KOPT-K1 (cell line): ENCODE results near the gene PPY.
"Not testable (repeated sequence)": the region's sequence is repeated elsewhere in the genome, so short reads cannot be mapped to it uniquely, and the experiment has no call there.

Source experiments
- H3K27ac ChIP-seq: fragments of 200-600 bp; sonication (generic); 2 replicates; pipeline ENCODE4 v1.5.1; 2016; ENCODE audit warnings: antibody characterized with exemption, mild to moderate bottlenecking, low read depth, low read length; ENCODE audit not compliant: poor library complexity, severe bottlenecking
- H3K36me3 ChIP-seq: fragments of 200-600 bp; sonication (generic); 2 replicates; pipeline ENCODE4 v1.5.1; 2017; ENCODE audit warnings: antibody characterized with exemption, mild to moderate bottlenecking, low read length, moderate library complexity; ENCODE audit not compliant: insufficient read depth
- H3K9me3 ChIP-seq: fragments of 200-600 bp; sonication (generic); 2 replicates; pipeline ENCODE4 v1.5.1; 2017; ENCODE audit warnings: antibody characterized with exemption, low read length, mild to moderate bottlenecking; ENCODE audit not compliant: insufficient read depth, poor library complexity, severe bottlenecking

PPY gene

DNA sequence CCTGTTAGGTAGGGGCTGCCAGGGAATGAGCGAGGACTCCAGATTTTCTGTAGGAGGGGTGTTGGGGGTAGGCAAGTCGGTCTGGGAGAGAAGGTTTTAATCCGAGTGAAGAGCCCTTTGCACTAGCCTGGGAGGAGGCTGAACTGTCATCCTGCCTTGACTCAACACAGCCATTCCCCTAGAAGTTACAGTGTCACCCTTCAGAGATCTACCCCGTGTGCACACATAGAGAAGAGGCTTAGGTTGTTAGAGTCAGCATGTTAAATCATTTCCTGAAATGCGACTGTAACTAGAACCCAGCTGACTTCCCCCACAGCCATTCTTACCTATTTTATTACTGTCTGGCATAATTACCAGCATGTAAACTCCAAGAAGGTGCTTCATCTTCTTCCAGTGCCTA is 14.3 kb downstream of the PPY start:
- H3K36me3 ChIP-seq, H3K9me3 ChIP-seq, H3K27ac ChIP-seq: not testable (repeated sequence)

- Histone ChIP-seq H3K27ac (no peak overlapping the region), H3K9me3 (no peaks in the 10 kb centered on the region), H3K36me3 (no peaks in the 10 kb centered on the region)
Measured at GRCh38 chr17:43927060-43927864, 15.0 kb downstream of the PPY start.

GRCh38 chr17:43924558-43924957 is 17.7 kb downstream of the PPY start:
- Histone ChIP-seq H3K27ac (no peak overlapping the region), H3K9me3 (no peaks in the 10 kb centered on the region), H3K36me3 (no peaks in the 10 kb centered on the region)

DNA sequence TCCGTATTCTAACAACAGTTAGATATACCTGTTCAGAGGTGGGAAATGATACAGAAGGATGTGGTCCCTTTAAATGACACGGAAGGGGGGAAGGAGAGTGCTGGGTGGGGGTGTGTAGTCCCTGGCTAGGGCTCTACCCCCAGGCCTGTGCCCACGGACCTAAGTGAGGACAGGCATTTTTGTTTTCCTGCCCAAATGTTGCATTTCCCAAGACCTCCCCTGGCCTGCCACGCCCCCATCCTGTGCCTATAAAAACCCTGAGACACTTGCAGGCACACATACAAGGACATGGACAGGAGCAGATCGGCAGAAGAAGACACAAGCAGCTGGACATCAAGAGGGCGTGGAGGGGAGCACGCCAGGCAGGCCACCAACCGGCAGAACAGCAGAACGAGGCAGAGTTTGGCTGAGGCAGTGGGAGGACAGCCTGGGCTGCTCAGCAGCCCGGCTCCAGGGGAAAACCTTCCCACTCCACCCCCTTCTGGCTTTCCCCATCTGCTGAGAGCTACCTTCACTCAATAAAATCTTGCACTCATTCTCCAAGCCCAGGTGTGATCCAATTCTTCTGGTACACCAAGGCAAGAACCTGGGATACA is 21.7 kb downstream of the PPY start:
- H3K9me3 ChIP-seq = no peaks in the 10 kb centered on the region
- no peak overlapping the region for H3K27ac ChIP-seq
- H3K36me3 ChIP-seq = no peaks in the 10 kb centered on the region

DNA sequence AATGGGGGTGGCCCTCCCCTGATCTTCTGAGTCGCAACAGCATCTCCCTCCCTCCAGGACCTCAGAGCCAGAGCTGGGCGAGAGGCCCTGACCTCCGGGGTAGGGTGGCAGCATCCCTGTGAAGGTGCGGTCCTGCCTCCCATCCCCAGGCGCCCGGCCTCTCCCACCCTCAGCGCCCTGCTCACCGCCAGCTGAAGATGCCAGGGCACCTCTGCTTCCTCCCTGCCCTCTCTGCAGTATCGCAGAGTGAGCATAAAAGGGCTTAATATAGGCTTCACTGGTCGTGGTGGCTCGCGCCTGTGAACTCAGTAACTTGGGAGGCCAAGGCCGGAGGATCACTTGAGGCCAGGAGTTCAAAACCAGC is 24.3 kb downstream of the PPY start:
- no peaks in the 10 kb centered on the region for H3K36me3 ChIP-seq
- no peak overlapping the region for H3K27ac ChIP-seq
- no peaks in the 10 kb centered on the region for H3K9me3 ChIP-seq

DNA sequence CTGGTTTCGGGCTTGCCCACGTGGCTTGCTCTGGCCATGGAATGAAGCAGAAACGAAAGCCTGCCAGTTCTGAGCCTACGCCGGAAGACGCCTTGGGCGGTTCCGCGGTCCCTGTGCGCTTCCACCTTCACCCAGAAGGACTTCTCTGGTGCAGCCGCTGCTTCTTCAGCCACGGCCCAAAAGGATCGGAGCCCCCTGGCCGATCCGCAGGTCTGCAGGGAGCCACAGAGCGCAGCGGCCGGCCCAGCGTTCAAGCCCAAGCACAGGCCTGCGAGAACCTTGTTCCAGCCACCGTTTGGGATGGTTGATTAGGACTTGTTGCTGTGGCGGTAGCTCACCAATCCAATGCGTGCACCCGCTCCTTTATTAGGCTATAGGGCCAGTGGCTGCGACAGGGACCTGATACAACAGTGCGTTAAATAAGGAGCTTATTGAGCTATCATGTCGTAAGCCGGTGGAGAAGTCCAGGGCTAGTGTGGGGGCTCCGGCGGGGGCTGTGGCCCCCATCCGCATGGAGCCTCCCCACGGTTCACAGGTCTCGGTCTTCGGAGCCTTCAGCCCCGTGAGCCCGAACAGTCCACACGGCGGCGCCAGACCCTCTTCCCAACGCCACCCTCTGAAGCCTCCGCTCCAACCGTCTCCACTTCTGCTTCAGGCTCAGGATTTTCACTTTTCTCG is 24.8 kb downstream of the PPY start:
- H3K36me3 ChIP-seq = no peaks in the 10 kb centered on the region
- no peak overlapping the region for H3K27ac ChIP-seq
- no peaks in the 10 kb centered on the region for H3K9me3 ChIP-seq

DNA sequence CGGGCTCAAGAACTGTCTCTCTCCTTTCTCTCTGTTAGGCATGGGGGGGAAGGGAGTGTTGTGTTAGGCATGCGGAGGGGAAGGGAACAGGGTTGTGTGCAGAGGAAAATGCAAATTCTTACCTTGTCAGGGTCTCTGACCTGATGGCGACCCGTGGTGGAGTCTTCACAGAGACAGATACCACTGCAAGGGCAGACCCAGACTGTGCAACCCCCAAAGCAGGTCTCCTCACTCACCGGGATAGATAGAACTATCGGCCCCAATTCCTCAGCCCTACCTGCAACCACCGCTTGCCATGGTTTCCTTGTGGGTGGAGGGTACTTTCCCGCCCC is 25.3 kb downstream of the PPY start:
- Histone ChIP-seq H3K27ac (no peak overlapping the region), H3K9me3 (no peaks in the 10 kb centered on the region), H3K36me3 (no peaks in the 10 kb centered on the region)

DNA sequence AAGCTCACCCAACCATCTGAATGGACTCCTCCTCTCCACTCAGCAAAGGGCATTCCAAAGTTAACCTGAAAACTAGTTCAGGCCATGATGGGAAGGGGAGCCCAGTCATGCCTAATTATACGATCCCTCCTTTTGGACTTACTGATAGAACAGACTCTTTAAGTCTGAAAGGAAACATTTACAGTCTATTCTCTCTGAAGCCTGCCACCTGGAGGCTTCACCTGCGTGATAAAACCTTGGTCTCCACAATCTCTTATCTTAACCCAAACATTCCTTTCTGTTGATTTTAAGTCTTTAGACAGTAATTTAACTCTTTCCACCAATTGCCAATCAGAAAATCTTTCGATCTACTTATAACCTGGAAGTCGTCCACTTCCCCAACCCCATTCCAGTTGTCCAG is 25.9 kb downstream of the PPY start:
- no peak overlapping the region for H3K27ac ChIP-seq
- H3K36me3 ChIP-seq = no peaks in the 10 kb centered on the region
- no peaks in the 10 kb centered on the region for H3K9me3 ChIP-seq

DNA sequence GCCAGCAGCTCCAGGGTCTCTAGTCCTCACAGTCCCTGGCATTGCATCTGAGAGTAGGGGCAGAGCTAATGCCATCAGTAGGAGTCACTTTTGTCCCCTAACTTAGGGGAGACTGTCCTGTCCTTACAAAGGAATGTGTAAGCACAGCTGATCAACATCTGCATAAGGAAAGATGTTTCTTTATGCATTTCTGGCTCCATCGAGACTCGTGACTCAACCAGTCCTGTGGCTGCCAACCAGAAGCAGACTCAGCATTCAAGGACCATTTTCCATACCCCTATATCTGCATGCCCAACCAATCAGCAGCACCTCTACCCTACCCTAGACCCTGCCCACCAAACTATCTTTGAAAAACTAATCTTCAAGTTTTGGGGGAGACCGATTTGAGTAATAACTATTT is 26.7 kb downstream of the PPY start:
- Histone ChIP-seq H3K36me3 (no peaks in the 10 kb centered on the region), H3K9me3 (no peaks in the 10 kb centered on the region), H3K27ac (no peak overlapping the region)

DNA sequence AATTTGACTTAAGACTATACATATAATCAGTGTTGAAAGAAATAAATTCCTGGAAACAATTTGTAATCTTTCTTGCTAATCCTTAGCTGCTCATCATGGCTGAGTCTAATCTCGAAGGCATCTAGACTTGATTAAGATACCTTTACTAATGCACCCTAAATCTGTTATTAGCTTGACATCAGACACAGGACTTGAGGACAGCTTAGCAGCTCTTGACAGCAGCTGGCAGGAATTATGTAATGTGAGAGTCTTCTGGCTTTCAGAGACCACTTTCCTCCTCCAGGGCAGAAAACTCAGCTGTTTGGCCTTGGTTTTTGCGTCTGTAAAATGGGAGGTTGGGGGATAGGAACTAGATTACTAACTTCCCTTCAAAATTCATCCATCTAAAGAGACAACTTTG is 27.8 kb downstream of the PPY start:
- no peaks in the 10 kb centered on the region for H3K9me3 ChIP-seq
- H3K27ac ChIP-seq = no peak overlapping the region
- H3K36me3 ChIP-seq = no peaks in the 10 kb centered on the region

- Histone ChIP-seq H3K9me3 (no peaks in the 10 kb centered on the region), H3K36me3 (no peaks in the 10 kb centered on the region), H3K27ac (no peak overlapping the region)
Measured at GRCh38 chr17:43913584-43913983, 28.7 kb downstream of the PPY start.

- H3K9me3 ChIP-seq = no peaks in the 10 kb centered on the region
- no peaks in the 10 kb centered on the region for H3K36me3 ChIP-seq
- H3K27ac ChIP-seq = no peak overlapping the region
Measured at GRCh38 chr17:43912635-43913304, 29.5 kb downstream of the PPY start.

GRCh38 chr17:43911904-43912303 is 30.4 kb downstream of the PPY start:
- no peaks in the 10 kb centered on the region for H3K9me3 ChIP-seq

GRCh38 chr17:43909537-43910231 is 32.6 kb downstream of the PPY start:
- H3K9me3 ChIP-seq = no peaks in the 10 kb centered on the region
- no peaks in the 10 kb centered on the region for H3K36me3 ChIP-seq
- no peak overlapping the region for H3K27ac ChIP-seq

More at GRCh38 chr17:43911904-43912303, 30.4 kb downstream of the PPY start:
- Histone ChIP-seq H3K36me3 (no peaks in the 10 kb centered on the region), H3K27ac (no peak overlapping the region)
